DOHH2 (cell line): ENCODE data around the gene PAOX.

Experiments
- H3F3A ChIP-seq: fragments of 200-600 bp; sonication (generic), shearing (Covaris generic); 2 replicates; pipeline ENCODE4 v1.6.0; 2016; ENCODE audit warnings: antibody characterized with exemption, mild to moderate bottlenecking; ENCODE audit not compliant: control insufficient read depth, insufficient read depth
- H3K27ac ChIP-seq: fragments of 200-600 bp; sonication (generic); 2 replicates; pipeline ENCODE4 v1.5.1; 2014; ENCODE audit warnings: low read depth, mild to moderate bottlenecking, low read length, moderate library complexity
- H3K27me3 ChIP-seq: fragments of 200-600 bp; sonication (generic); 2 replicates; pipeline ENCODE4 v1.6.1; 2014; ENCODE audit warnings: mild to moderate bottlenecking, low read length, mixed read lengths; ENCODE audit not compliant: control insufficient read depth
- H3K36me3 ChIP-seq: fragments of 200-600 bp; sonication (generic); 2 replicates; pipeline ENCODE4 v1.6.1; 2014; ENCODE audit warnings: mild to moderate bottlenecking, low read length, moderate library complexity, mixed read lengths; ENCODE audit not compliant: control insufficient read depth
- H3K4me1 ChIP-seq: fragments of 200-600 bp; sonication (generic); 2 replicates; pipeline ENCODE4 v1.6.1; 2014; ENCODE audit warnings: mild to moderate bottlenecking, low read length, mixed read lengths; ENCODE audit not compliant: control insufficient read depth
- H3K4me2 ChIP-seq: fragments of 200-600 bp; sonication (generic); 2 replicates; pipeline ENCODE4 v1.6.0; 2014; ENCODE audit warnings: mild to moderate bottlenecking, low read length, moderate library complexity
- H3K4me3 ChIP-seq: fragments of 200-600 bp; sonication (generic); 2 replicates; pipeline ENCODE4 v1.5.1; 2014; ENCODE audit warnings: mild to moderate bottlenecking, low read length, mixed read lengths
- H3K79me2 ChIP-seq: fragments of 200-600 bp; sonication (generic); 2 replicates; pipeline ENCODE4 v1.6.1; 2014; ENCODE audit warnings: mild to moderate bottlenecking, low read length, mixed read lengths; ENCODE audit not compliant: control insufficient read depth
- H3K9me2 ChIP-seq: fragments of 200-600 bp; sonication (generic); replicated peaks from 2 replicates; pipeline ENCODE4 v1.6.1; 2014; ENCODE audit warnings: mild to moderate bottlenecking, low read length, mixed read lengths; ENCODE audit not compliant: control insufficient read depth
- H3K9me3 ChIP-seq: fragments of 200-600 bp; sonication (generic); 2 replicates; pipeline ENCODE4 v1.6.1; 2014; ENCODE audit warnings: antibody characterized with exemption, low read length, mixed read lengths; ENCODE audit not compliant: control insufficient read depth, insufficient read depth
- H4K20me1 ChIP-seq: fragments of 200-600 bp; sonication (generic); 2 replicates; pipeline ENCODE4 v1.6.0; 2014; ENCODE audit warnings: low read depth, mild to moderate bottlenecking, antibody characterized with exemption, low read length, moderate library complexity; ENCODE audit not compliant: control insufficient read depth, insufficient read depth
- CTCF ChIP-seq: fragments of 200-600 bp; sonication (generic); IDR thresholded peaks from one replicate; pipeline ENCODE4 v1.5.1; 2014; ENCODE audit warnings: antibody characterized with exemption, mild to moderate bottlenecking, low read depth, low read length; ENCODE audit not compliant: poor library complexity, severe bottlenecking
- EZH2phosphoT487 ChIP-seq: fragments of 200-600 bp; sonication (generic); IDR thresholded peaks from 2 replicates; pipeline ENCODE4 v1.6.1; 2017; ENCODE audit warnings: borderline replicate concordance, mild to moderate bottlenecking, antibody characterized with exemption, low read length, moderate library complexity, mixed read lengths

PAOX gene

GRCh38 chr10:133379152-133379800 lies at the start of gene PAOX:
Gene PAOX (plus strand): TSS chr10:133379262. CDS start chr10:133379317, 55 bp downstream.
- Histone ChIP-seq H3K4me3 (peak within 1 kb of the TSS; percentile 83), H3K9me3 (no peaks in the 10 kb centered on the region), H3K36me3 (no peaks in the 10 kb centered on the region), H3K27me3 (peaks cover 16% of the 10 kb centered on the region; the same call in 1 of the 2 replicates), H3K79me2 (no peaks in the 10 kb centered on the region), H3K4me1 (peaks cover 19% of the 10 kb centered on the region), H3F3A (peaks cover 5% of the 10 kb centered on the region; the same call in 1 of the 2 replicates), H4K20me1 (no peaks in the 10 kb centered on the region), H3K27ac (no peak within 1 kb of the TSS), H3K4me2 (peak within 1 kb of the TSS; percentile 100), H3K9me2 (no peaks in the 10 kb centered on the region)
- TF ChIP-seq EZH2phosphoT487, result no peak
- TF ChIP-seq CTCF, result no peak

GRCh38 chr10:133329491-133330202 lies 49.4 kb upstream of the PAOX start:
- Histone ChIP-seq H3K4me3 (peak overlapping the region; percentile 47; the same call in 1 of the 2 replicates), H3K4me2 (peak overlapping the region; percentile 63), H3K9me2 (no peaks in the 10 kb centered on the region), H4K20me1 (no peaks in the 10 kb centered on the region), H3K27me3 (peaks cover 34% of the 10 kb centered on the region), H3K36me3 (no peaks in the 10 kb centered on the region), H3F3A (peaks cover 3% of the 10 kb centered on the region; the same call in 1 of the 2 replicates), H3K79me2 (no peaks in the 10 kb centered on the region), H3K4me1 (peaks cover 11% of the 10 kb centered on the region), H3K9me3 (no peaks in the 10 kb centered on the region), H3K27ac (no peak overlapping the region)
- peak; percentile 90 for TF ChIP-seq CTCF
- TF ChIP-seq EZH2phosphoT487, result no peak

GRCh38 chr10:133332936-133333699 lies 45.9 kb upstream of the PAOX start:
- no peaks in the 10 kb centered on the region; the same call in 1 of the 2 replicates for H3F3A ChIP-seq
- H3K27me3 ChIP-seq, result peaks cover 17% of the 10 kb centered on the region
- H3K4me2 ChIP-seq, result no peak overlapping the region
- H3K4me3 ChIP-seq, result no peak overlapping the region
- H3K27ac ChIP-seq, result no peak overlapping the region
- H3K36me3 ChIP-seq, result no peaks in the 10 kb centered on the region
- H3K9me2 ChIP-seq, result no peaks in the 10 kb centered on the region
- H3K4me1 ChIP-seq, result peaks cover 7% of the 10 kb centered on the region
- H3K9me3 ChIP-seq, result peaks cover 15% of the 10 kb centered on the region; the same call in 1 of the 2 replicates
- H4K20me1 ChIP-seq, result no peaks in the 10 kb centered on the region
- H3K79me2 ChIP-seq, result no peaks in the 10 kb centered on the region
- TF ChIP-seq CTCF (no peak), EZH2phosphoT487 (no peak)
